Heart left ventricle (tissue), 13 donors: Measurements from ENCODE around the gene SUPT6H.

Experiments
- CTCF ChIP-seq, 12 donors: fragments of 200-600 bp; sonication (generic) in 4 of 12; IDR thresholded peaks; one replicate each; pipeline versions ENCODE4 v1.5.0 to v1.8.0; 2018 to 2022; ENCODE audit warnings: antibody characterized with exemption in 12 of 12, mild to moderate bottlenecking in 5 of 12
- POLR2A ChIP-seq, 2 donors: fragments of 450-650 bp; IDR thresholded peaks; one replicate each; pipeline ENCODE4 v1.6.1; 2017; ENCODE audit warnings: antibody characterized with exemption in 2 of 2, mild to moderate bottlenecking in 2 of 2, moderate library complexity in 2 of 2
- donor health status: ischemic (EF 13 %, LVEDD 7.1; RV severe dilation, severe dysfunction).
- donor health status: DM: no; HTN: yes; CAD: no.
- donor health status: DM: no; HTN: no; CAD: no.
- donor health status: ischemic (EF 25% LVEDD 6.9; RV normal size, moderate dysfunction).
- donor health status: ischemic (EF 25% LVEDD 5.7; RV mildly dilated, moderate dysfunction).
- donor health status: ischemic (EF 35%, LVEDD 5.7; RV mildly dilated, moderate dysfunction).
- donor health status: nonischemic (EF 11% LVEDD 7.7; RV severe dilation, severe dysfunction).
- donor health status: DM: yes; HTN: yes; CAD: no.
- donor health status: PGD.
- donor health status: ischemic (EF 29% LVEDD 5.4; RV normal size, mild dysfunction).
- donor health status: nonischemic (EF 23%, LVEDD 6.1; RV moderate dilation, normal function).

GRCh38 chr17:28620010-28620409 is 42.0 kb upstream of the SUPT6H start:
- TF ChIP-seq CTCF (IDR thresholded peaks at IDR 0.05) (no peak), POLR2A (IDR thresholded peaks at IDR 0.05) (no peak)
